ES-I3 (cell line): Measurements from ENCODE around the gene SPATA12.

Experiments used
- H3K36me3 ChIP-seq: 2 replicates; pipeline ENCODE4 v1.6.1; 2013; ENCODE audit warnings: mild to moderate bottlenecking, low read length, control low read depth, moderate library complexity; ENCODE audit not compliant: insufficient read depth
- H3K4me1 ChIP-seq: 2 replicates; pipeline ENCODE4 v1.6.1; 2013; ENCODE audit warnings: mild to moderate bottlenecking, control low read depth, low read length; ENCODE audit not compliant: insufficient read depth
- H3K9ac ChIP-seq: 2 replicates; pipeline ENCODE4 v1.6.1; 2013; ENCODE audit warnings: low read depth, mild to moderate bottlenecking, low read length, moderate library complexity
- H3K9me3 ChIP-seq: 2 replicates; pipeline ENCODE4 v1.6.1; 2013; ENCODE audit warnings: mild to moderate bottlenecking, low read length, moderate library complexity; ENCODE audit not compliant: control insufficient read depth, insufficient read depth

SPATA12 gene

DNA sequence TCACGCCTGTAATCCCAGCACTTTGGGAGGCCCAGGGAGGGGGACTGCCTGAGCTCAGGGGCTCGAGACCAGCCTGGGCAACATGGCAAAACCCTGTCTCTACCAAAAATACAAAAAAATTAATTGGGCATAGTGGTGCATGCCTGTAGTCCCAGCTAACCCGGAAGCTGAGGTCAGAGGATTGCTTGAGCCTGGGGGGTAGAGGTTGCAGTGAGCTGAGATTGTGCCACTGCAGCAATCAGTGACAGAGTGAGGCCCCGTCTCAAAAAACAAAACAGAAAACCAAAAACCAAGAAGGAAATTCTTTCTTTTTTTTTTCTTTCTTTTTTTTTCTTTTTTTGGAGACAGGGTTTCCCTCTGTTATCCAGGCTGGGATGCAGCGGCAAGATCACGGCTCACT, 3.5 kb downstream of the SPATA12 start:
- Histone ChIP-seq H3K9me3 (no peaks in the 10 kb centered on the region), H3K36me3 (no peaks in the 10 kb centered on the region), H3K4me1 (peaks cover 42% of the 10 kb centered on the region), H3K9ac (no peak overlapping the region)

GRCh38 chr3:57064572-57064971, 4.1 kb downstream of the SPATA12 start:
- peaks cover 42% of the 10 kb centered on the region for H3K4me1 ChIP-seq
- H3K9ac ChIP-seq = no peak overlapping the region
- H3K9me3 ChIP-seq = no peaks in the 10 kb centered on the region
- no peaks in the 10 kb centered on the region for H3K36me3 ChIP-seq

GRCh38 chr3:57065588-57065987, 5.1 kb downstream of the SPATA12 start:
- H3K9ac ChIP-seq = no peak overlapping the region
- H3K9me3 ChIP-seq = no peaks in the 10 kb centered on the region
- H3K36me3 ChIP-seq = no peaks in the 10 kb centered on the region
- peaks cover 42% of the 10 kb centered on the region for H3K4me1 ChIP-seq

DNA sequence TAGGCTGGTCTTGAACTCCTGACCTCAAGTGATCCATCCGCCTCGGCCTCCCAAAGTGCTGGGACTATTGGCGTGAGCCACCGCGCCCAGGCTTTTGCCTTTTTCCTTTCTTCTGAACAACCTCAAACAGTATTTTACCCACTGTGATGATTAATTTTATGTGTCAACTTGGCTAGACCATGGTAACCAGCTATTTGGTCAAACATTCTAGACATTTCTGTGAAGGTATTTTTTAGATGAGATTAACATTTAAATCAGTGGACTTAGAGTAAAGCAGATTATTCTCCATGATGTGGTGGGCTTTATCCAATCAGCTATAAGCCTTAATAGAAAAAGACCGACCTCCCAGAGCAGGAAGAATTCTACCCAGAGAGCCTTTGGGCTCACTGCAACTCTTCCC, 6.0 kb downstream of the SPATA12 start:
- H3K9ac ChIP-seq = no peak overlapping the region
- H3K4me1 ChIP-seq = peaks cover 36% of the 10 kb centered on the region
- H3K9me3 ChIP-seq = no peaks in the 10 kb centered on the region
- H3K36me3 ChIP-seq = no peaks in the 10 kb centered on the region

DNA sequence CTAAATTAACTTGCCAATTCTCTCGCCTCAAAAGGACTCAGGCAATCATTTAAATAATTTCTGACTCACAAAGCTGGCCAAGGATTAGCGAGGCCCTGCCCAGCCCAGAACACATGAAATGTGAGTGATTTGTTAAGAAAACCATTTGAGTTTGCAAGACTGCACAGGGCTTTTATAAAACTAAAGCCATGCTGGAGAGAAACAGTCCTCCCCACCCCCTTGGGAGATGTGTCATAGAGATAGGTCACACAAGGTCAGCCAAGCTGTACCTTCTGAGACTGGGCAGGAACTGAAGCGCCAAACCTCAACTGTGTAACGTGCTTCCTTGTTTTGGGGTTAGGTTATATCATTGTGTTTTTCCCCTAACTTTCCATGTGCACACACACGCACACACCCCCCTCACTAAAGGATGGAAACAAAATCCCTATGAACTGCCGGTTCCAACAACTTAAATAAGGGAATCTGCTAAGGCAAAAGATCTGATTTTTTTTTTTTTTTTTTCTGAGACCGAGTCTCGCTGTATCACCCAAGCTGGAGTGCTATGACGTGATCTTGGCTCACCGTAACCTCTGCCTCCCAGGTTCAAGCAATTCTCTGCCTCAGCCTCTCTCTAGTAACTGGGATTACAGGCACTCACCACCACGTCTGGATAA, 8.1 kb downstream of the SPATA12 start:
- Histone ChIP-seq H3K36me3 (no peaks in the 10 kb centered on the region), H3K9me3 (no peaks in the 10 kb centered on the region), H3K4me1 (peaks cover 24% of the 10 kb centered on the region), H3K9ac (no peak overlapping the region)

DNA sequence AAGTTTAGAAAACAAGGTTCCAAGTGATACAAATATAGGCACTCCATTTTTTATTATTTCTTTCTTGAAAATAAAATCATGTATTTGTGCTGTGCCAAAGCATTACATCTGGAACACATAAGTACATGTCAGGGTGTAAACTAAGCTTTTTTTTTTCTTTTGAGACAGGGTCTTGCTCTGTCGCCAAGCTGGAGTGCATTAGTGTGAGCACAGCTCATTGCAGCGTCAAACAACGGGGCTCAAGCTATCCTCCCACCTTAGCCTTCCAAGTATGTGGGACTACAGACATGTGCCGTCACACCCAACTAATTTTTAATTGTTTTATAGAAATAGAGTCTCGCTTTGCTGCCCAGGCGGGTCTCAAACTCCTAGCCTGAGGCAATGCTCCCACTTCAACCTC, 9.0 kb downstream of the SPATA12 start:
- Histone ChIP-seq H3K9ac (no peak overlapping the region), H3K36me3 (0 out of 2 replicates have a peak, but pooled peaks cover 4% of the 10 kb centered on the region), H3K4me1 (peaks cover 17% of the 10 kb centered on the region), H3K9me3 (no peaks in the 10 kb centered on the region)

DNA sequence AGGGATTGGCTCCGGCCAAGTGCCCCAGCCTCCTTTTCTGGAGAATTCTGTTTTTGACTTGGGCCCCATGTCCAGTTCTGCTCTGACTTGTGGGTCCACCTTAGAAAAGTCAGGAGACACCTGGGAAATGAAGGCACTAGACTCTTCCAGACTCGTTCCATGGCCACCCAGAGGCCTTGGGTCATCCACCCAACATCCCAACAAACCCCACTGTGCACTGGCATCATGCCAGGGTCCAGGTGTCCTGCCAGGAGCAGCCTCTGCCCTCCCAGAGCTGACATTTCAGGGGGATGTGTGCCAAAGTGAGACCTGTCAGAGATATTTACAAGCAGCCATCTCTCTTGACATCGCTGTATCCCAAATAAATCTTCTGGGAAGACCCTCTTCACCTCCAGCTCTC, 13.2 kb downstream of the SPATA12 start:
- H3K4me1 ChIP-seq = peaks cover 3% of the 10 kb centered on the region; the same call in 1 of the 2 replicates
- no peaks in the 10 kb centered on the region for H3K9me3 ChIP-seq
- no peak overlapping the region for H3K9ac ChIP-seq
- 0 out of 2 replicates have a peak, but pooled peaks cover 4% of the 10 kb centered on the region for H3K36me3 ChIP-seq

- Histone ChIP-seq H3K9me3 (no peaks in the 10 kb centered on the region), H3K4me1 (no peaks in the 10 kb centered on the region; the same call in 1 of the 2 replicates), H3K9ac (no peak overlapping the region), H3K36me3 (0 out of 2 replicates have a peak, but pooled peaks cover 4% of the 10 kb centered on the region)
These were observed 13.7 kb downstream of the SPATA12 start for GRCh38 chr3:57074135-57074534.

- Histone ChIP-seq H3K9ac (no peak overlapping the region), H3K36me3 (0 out of 2 replicates have a peak, but pooled peaks cover 4% of the 10 kb centered on the region), H3K4me1 (no peaks in the 10 kb centered on the region; the same call in 1 of the 2 replicates), H3K9me3 (no peaks in the 10 kb centered on the region)
These were observed 16.0 kb downstream of the SPATA12 start for GRCh38 chr3:57076422-57076951.

GRCh38 chr3:57077630-57078343, 17.3 kb downstream of the SPATA12 start:
- H3K4me1 ChIP-seq = no peaks in the 10 kb centered on the region; the same call in 1 of the 2 replicates
- peak overlapping the region; percentile 90 for H3K9ac ChIP-seq
- H3K36me3 ChIP-seq = 0 out of 2 replicates have a peak, but pooled peaks cover 4% of the 10 kb centered on the region
- no peaks in the 10 kb centered on the region for H3K9me3 ChIP-seq

DNA sequence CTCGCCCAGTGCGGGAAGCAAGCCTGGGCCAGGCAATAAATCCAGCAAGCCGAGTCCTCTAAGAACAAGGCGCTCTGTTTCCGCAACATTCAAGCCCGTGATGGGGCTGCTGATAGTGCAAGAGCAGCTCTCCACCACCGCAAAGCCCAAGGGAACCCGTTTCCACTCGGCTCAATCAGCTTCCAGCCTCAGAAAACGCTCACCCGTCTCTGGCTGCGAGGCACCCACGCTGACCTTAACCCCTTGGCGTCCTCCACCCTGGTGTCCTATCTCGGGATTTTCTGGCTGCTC, 17.8 kb downstream of the SPATA12 start:
- Histone ChIP-seq H3K9me3 (no peaks in the 10 kb centered on the region), H3K4me1 (no peaks in the 10 kb centered on the region; the same call in 1 of the 2 replicates), H3K9ac (peak overlapping the region; percentile 90), H3K36me3 (0 out of 2 replicates have a peak, but pooled peaks cover 4% of the 10 kb centered on the region)

DNA sequence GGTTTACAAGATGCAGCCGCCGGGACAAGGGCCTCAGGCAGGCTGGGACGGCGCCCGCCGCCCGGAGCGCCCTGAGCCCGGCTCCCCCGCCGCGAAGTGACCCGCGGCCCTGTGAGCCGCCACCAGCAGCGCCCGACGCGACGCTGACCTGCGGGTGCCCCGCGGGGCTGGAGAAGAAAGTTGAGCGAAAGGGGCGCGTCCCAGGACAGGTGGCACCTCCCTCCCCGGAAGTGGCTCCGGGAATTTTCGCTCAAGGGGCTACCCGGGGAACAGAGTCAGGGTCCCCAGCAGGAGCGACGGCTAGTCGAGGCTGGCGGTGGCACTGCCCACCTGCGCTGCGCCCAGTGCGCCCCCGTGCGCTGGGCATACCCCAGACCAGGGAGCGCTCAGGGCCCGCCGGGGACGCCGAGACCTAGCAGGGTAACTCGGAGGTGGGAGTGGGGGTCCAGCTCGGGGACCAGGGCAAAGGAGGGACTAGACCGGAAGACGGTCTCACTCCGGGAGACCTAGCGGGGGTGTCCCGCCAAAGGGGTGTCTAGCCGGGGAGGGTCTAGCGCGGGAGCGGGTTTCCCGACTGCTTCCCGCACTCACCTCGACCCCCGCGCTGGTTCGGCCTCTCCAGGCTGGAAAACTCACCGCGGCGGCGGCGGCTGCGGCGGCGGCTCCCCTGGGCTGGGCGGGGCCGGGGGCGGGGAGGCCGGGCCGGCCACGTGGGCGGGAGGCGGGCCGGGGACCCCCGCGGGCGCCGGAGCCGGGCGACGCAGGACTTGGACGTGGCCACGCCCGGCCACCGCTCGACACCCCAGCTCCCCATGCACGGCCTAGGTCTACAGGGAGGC, 18.4 kb downstream of the SPATA12 start:
- Histone ChIP-seq H3K4me1 (no peaks in the 10 kb centered on the region; the same call in 1 of the 2 replicates), H3K36me3 (0 out of 2 replicates have a peak, but pooled peaks cover 4% of the 10 kb centered on the region), H3K9ac (peak overlapping the region; percentile 90), H3K9me3 (no peaks in the 10 kb centered on the region)

DNA sequence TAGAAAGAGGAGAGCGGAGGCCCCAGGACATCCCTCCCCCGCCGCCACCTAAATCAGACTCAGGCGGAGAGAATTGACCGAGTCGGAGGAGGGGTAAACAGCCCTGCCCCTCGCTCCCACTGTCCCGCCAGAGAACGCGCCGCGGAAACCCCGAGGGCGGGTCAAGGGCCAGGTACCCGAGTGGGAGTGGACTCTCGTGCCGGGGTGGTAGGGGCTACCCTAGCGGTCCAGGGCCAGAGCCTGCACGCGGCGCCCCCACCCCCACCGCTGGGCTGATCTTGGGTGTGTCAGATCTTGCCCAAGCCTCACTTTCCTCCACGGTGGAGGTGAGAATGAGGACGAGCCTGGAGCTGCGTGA, 19.0 kb downstream of the SPATA12 start:
- Histone ChIP-seq H3K4me1 (no peaks in the 10 kb centered on the region; the same call in 1 of the 2 replicates), H3K9me3 (no peaks in the 10 kb centered on the region), H3K36me3 (0 out of 2 replicates have a peak, but pooled peaks cover under 1% of the 10 kb centered on the region), H3K9ac (peak overlapping the region; percentile 90)

DNA sequence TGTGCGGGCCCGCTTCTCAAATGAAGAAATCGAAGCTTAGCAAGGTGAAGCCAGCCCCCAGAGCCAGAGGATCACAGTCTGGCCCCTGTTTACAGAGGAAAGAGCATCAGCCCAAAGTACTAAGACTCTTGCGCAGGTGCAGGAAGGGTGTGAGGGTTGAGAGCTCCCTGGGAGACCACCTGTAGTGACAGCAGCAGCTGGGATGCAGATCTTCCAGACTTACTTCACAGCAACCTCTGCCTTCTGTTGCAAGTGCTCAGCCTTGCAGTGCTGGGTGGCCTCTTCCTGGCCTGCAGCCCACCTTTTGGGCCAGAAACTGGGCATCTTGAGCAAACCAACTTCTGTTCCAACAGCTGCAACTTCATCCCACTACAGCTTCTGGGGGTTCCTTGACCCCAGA, 19.7 kb downstream of the SPATA12 start:
- no peaks in the 10 kb centered on the region for H3K9me3 ChIP-seq
- no peak overlapping the region for H3K9ac ChIP-seq
- no peaks in the 10 kb centered on the region for H3K36me3 ChIP-seq
- no peaks in the 10 kb centered on the region; the same call in 1 of the 2 replicates for H3K4me1 ChIP-seq
